Astrocyte (in vitro differentiated cells and primary cell): ENCODE results near the gene GREM2.

Source experiments
- CTCF ChIP-seq: IDR thresholded peaks from 2 replicates; pipeline ENCODE4 v1.5.1; 2011; ENCODE audit warnings: low read depth, mild to moderate bottlenecking, inconsistent platforms, low read length, moderate library complexity; ENCODE audit not compliant: insufficient read depth
- EZH2 ChIP-seq: IDR thresholded peaks from 2 replicates; pipeline ENCODE4 v1.6.1; 2012; ENCODE audit warnings: mild to moderate bottlenecking, low read length, inconsistent platforms; ENCODE audit not compliant: insufficient read depth

- TF ChIP-seq CTCF, result peak; percentile 45
- no peak for TF ChIP-seq EZH2
These were observed 156.6 kb downstream of the GREM2 start for GRCh38 chr1:240455228-240455821.
